Renal cortical epithelial cell (primary cell): ENCODE data around the gene NPAS4. TPM values are rescaled to one million over a fixed set of nuclear protein-coding genes. Genes with fewer than 3 reads are reported as not detected.
"Not testable (repeated sequence)": the region's sequence is repeated elsewhere in the genome, so short reads cannot be mapped to it uniquely, and the experiment has no call there.

Source experiments
- DNase-seq: peaks from one replicate; pipeline ENCODE4 v3.0.0-alpha.2; 2011; ENCODE audit warnings: low read depth
- total RNA-seq: library from RNA; depleted of rRNA; stranded (reverse); fragments of >200 nt; gene quantifications from 2 replicates; pipeline ENCODE4 v1.2.3, GENCODE V29; 2014

NPAS4 gene
- not detected in 2 replicates for total RNA-seq

DNA sequence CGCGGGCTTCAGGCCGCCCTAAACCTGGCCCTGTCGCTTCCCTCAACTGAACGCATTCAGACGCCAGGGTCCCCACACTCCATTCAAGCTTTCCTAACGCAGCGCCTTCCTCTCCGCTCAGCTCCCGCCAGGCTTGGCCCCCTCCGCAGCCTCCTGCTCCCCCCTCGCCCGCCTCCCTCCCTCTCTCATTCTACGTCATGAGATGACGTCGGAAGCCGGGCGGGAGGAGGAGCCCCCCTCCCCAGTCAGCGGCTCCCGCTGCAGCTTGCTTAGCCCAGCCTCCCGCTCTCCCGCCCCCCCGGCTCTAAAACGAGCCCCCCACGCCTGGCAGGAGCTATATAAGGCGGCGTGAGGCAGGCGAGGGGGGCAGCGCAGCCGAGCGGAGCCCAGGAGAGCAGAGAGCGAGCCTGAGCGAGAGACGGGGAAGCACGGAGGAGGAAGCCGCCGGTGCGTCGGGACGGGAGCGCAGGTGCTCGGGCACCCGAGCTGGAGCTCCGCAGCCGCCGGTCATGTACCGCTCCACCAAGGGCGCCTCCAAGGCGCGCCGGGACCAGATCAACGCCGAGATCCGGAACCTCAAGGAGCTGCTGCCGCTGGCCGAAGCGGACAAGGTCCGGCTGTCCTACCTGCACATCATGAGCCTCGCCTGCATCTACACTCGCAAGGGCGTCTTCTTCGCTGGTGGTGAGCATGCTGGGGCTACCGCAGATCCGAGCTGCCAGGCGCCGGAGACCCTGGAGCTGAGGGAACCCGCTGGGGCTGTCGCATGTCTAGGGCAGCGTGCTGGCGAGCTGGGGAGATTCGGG lies at the start of gene NPAS4:
NPAS4 (plus strand) TSS at position 365 of the 806 bp plus-strand sequence; CDS start at position 510, 145 bp downstream.
- no peak for DNase-seq

GRCh38 chr11:66371627-66372415 lies 49.0 kb upstream of the NPAS4 start, which contains the start of gene SLC29A2:
Gene SLC29A2, minus strand, starts transcription at chr11:66371760. Its CDS starts 169 bp downstream, at chr11:66371591.
- peak; percentile 31 for DNase-seq

DNA sequence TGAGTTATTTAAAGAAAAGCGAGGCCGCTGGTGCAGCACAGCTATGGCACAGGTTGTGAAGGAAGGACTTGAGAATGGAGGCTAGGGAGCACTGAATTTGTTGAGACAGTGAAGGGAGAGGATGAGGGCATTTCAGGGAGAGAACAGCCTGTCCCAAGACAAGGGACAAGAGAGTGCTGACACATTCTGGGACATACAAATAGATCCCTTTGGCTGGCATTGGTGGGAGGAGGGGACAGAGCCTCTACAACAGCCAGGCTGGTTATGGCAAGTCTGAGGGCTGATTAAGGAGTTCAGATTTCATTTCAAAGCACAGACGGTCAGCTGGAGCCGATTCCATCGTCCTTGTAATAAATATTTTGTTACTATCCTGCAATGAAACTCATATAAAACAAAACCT lies 47.6 kb upstream of the NPAS4 start:
- no peak for DNase-seq

DNA sequence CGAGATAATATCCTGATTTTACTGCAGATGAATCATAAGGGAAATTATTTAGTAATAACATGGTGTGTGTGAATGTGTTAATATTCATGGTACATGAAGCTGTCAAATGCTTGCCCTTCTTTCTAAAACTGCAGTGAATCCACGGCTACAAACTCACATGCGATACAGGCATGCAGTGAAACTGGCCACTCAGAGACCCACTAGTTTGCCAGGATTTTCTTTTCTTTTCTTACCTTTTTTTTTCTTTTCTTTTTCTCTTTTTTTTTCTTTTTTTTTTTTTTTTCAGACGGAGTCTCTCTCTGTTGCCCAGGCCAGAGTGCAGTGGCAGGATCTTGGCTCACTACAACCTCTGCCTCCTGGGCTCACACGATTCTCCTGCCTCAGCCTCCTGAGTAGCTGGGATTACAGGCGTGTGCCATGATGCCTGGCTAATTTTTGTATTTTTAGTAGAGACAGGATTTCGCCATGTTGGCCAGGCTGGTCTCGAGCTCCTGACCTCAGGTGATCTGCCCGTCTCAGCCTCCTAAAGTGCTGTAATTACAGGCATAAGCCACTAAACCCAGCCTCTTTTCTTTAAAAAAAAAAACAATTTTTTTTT lies 47.0 kb upstream of the NPAS4 start:
- DNase-seq: not testable (repeated sequence)

DNA sequence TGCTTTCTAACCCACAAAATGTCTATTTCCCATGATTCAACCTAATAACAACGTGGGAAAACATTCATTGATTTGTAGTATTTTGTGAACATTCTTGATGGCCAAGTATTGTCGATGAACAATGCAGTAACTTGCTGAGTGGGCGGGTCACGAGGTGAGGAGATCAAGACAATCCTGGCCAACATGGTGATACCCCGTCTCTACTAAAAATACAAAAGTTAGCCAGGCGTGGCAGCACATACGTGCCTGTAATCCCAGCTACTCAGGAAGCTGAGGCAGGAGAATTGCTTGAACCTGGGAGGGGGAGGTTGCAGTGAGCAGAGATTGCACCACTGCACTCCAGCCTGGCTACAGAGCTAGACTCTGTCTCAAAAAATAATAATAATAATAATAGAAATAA lies 40.6 kb upstream of the NPAS4 start:
- peak; percentile 84 for DNase-seq

- DNase-seq: not testable (repeated sequence)
These were observed 36.5 kb upstream of the NPAS4 start for GRCh38 chr11:66384316-66384715.

- peak; percentile 90 for DNase-seq
These were observed 34.4 kb upstream of the NPAS4 start for GRCh38 chr11:66386171-66387069.

DNA sequence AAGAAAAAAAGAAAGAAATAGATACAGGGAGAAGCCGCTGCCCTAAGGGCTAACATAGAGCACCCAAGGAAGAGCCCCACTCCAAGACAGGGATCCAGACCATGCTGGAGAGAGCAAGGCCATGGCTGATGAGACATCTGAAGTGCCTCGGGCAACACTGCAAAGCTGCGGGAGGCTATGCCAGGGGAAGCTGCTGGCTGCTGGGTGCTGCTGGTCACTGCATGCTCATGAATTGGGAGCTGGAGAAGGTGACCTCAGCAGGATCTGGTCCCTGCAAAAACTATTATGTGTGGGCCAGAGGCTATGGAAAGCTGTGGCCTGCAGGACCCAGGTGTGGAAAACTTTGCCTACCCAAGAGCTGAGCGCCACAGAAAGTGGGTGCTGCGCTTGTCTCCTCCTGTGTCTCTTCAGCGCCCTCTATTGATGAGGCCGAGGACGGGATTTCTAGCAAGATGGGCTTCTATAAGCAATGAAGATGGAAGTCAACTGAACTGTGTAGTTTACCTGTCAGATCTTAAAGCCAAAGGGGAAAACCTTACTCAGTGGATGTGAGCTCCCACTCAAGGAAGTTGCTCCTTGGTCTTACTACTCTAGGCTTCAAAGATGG lies 32.0 kb upstream of the NPAS4 start:
- DNase-seq: peak; percentile 73

GRCh38 chr11:66391322-66391721 lies 29.5 kb upstream of the NPAS4 start:
- no peak for DNase-seq

DNA sequence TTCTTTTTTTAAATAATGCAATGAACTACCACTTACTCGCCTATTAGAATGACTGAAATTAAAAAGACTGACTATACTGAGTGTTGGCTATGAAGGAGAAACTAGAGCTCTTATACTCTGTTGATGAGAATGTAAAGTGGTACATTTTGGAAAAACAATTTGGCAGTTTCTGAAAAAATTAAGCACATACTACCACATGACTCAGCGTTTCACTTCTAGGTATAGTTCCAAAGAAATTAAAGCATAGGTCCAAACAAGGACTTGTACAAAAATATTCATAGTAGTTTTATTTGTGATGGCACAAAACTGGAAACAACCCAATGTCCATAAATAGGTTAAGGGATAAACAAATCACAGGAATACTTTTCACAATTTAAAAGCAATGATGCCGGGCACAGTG lies 26.9 kb upstream of the NPAS4 start:
- DNase-seq: no peak

GRCh38 chr11:66407651-66408050 lies 13.2 kb upstream of the NPAS4 start:
- DNase-seq: no peak

DNA sequence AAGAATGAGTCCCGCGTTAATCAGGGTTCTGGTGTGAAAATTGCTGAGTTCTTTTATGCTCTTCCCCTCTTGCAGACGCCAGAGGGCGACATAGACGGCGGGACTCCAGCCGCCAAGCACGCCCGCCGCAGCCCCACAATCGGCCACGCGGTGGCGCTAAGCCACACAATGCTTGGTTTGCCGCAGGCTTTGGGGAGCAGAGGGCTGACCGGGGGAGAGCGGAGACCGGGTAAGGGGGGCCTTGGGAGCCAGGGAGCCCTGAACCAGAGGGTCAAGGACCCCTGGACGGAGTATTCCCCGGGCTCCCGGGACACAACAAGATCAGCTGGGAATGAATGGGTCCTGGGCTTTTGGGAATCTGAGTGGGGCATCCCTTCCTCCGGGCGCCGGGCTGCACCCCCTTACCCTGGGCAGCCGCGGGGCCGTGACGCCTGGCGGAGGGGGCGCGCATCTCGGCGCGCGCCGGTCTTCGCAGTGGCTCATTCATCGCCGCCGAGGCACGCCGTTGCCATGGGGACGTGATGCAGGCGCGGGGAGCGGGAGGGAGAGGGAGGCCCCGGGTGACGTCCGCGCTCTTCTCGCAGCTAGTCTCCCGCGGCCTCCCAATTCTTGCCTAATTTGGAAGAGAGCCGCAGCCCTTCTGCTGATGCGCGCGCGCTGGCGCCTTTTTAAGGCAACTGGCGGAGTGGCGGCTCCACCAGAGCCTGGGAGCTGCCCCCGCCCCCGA lies 12.2 kb upstream of the NPAS4 start:
- peak; percentile 51 for DNase-seq

DNA sequence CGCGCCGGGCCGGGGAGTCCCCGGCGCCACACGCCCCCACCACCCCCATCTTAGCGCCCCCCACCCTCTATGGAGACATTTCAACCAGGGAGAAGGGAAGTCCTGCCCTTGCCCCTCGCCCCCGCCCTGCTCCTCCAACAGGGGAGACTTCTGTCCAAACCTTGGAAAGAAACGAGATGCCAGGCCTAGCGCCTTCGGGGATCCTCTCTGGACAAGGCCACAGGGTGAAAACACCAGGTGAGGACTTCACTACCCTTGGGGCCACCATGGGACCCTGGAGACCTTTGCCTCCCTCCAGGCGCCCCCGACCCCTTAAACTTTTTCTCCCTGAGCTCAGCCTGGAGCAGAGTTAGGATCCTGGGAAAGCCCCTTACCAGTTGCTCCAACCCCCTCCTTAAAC lies 11.6 kb upstream of the NPAS4 start:
- no peak for DNase-seq

DNA sequence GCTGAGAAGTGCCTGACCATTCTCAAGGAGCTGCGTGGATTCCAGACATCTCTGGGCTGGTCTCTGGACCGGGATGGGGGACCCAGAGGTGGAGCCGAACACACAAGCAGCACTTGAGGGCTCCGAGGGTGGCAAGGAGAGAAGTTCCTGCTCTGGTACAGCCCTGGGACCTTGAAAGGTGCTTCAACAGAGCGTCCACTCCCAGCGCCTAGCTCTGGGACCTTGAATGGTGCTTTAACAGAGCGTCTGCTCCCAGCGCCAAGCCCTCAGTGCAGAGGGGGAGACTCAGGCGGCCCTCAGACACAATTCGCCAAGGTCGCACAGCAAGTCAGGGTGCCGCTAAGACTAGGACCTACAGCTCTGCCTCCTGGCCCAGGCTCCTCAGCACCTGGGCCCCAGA lies 10.6 kb upstream of the NPAS4 start:
- no peak for DNase-seq

DNA sequence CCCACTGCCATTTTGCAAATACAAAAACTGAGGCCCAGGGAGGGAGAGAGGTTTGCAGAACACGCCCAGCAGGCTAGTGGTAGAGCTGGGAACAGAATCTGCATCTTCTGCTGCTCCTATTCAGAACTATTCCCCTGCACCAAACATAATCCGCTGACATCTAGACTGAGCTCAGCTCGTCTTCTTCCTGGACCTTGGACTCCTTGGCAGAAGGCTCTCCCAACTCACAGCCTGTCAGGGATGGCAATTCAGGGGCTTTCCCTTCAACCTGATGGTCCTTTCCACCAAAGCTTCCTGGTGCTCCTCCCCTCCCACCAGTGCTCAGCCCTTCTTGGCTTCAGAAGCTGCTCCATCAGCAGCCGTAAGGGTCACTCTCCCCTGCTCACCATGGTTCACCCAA lies 9.5 kb upstream of the NPAS4 start:
- no peak for DNase-seq

DNA sequence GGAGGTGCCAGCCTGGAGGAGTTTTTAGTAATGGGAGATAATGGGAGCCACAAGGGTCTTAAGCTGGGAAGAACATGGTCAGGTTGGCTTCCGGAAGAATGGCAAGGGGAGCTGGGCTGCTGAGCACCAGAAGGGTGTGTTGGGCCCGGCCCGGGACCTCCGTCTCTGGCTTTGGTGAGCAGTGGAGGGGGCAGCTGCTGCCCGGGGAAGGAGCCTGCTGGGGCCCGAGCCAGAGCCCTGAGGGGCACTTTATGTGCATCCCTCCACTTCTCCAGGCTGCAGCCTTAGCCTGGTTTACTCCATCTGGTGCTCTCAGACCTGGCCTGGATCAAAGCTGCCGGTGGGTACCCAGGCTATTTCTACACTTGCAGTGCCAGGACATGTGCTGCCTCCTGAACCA lies 8.7 kb upstream of the NPAS4 start:
- no peak for DNase-seq

DNA sequence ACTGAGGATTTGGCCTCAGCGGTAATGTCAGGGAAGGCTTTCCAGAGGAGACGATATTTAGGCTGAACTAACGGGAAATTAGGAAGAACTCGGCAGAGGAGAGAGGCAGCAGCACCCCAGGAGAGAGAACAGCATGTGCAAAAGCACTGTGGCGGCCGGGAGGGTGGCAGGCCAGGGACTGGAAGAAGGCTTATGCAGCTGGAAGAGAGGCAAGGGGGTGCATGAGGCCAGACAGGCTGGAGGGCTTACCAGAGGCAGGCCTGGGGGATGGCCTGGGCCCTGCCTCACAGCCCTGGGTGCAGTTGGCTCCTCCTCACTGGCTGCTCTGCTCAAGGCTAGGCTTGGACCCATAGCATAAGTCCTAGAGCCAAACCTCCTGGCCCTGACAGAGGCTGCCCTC lies 7.7 kb upstream of the NPAS4 start:
- no peak for DNase-seq

DNA sequence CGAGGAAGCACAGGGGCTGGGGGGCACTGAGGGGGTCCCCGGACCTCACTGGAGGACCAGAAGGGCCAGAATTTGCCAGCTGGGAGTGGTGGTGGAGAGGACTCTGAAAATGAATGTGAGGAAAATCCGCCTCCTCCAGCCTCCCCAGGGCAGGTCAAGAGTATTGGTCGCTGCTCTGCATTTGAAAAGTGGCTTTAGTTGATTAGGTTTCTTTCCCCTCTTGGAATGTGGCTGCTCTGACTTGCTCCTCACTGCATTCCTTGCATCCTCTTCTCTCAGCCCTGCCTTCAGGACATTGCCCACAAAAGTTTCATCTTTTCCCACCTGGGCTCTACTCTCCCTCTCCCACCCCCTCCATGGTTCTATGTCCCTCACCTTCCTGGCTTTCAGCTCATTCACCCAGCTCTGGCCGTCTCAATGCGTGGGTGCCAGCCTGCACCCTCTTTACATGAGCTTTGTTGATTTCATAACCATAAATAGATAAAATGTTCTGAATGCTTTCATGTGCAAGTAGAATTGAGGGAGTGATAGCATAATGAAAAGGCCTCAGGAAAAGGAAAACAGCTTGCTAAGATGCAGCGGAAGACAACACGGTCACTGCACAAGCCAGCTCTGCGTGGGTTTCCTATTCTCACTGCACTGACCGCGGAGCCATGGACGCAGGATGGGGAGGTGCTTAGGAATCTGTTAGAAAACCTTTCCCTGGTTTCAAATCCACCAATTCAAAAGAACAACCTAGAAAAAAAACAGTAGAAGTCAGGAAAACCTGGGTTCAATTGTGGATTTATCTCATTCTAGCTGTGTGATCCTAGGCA lies 6.5 kb upstream of the NPAS4 start:
- no peak for DNase-seq

GRCh38 chr11:66415423-66415822 lies 5.4 kb upstream of the NPAS4 start:
- DNase-seq: no peak

DNA sequence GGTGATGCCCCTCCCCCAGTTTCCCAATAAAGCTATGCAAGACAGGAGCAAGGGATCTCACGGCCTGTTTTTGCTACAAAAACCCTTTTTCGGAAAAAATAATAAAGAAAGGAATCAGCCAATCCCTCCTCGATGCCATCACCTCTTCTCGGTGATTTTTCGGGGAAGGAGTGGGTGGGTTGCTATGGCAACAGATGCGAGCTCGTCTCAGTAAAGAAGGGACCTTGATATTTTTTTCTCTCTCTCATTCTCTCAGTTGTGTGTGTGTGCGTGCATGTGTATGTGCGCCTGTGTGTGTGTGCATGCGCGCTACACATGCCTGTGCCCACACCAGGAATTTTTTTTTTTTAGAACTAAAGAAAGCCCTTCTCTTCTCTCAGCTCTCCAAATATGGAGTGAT lies 3.8 kb upstream of the NPAS4 start:
- DNase-seq: no peak
